Measurements from ENCODE around the gene SERPING1. TPM values are rescaled to one million over a fixed set of nuclear protein-coding genes. Genes with fewer than 3 reads are reported as not detected.

Gene SERPING1
- total RNA-seq, 1 donor from 2014 or later, result 90.0 TPM

GRCh38 chr11:57588046-57588710 is 9.3 kb upstream of the SERPING1 start:
- intact Hi-C loops (cut with DNase I), result no loop called here
- no peak for DNase-seq (ENCODE audit: low spot score)

GRCh38 chr11:57596266-57596885 is 1.1 kb upstream of the SERPING1 start:
- intact Hi-C loops (cut with DNase I), result no loop called here
- no peak for DNase-seq (ENCODE audit: low spot score)

- intact Hi-C loops (cut with DNase I), result no loop called here
- peak; percentile 82 for DNase-seq (ENCODE audit: low spot score)
Observed at GRCh38 chr11:57597916-57598830, 688 bp downstream of the SERPING1 start.

DNA sequence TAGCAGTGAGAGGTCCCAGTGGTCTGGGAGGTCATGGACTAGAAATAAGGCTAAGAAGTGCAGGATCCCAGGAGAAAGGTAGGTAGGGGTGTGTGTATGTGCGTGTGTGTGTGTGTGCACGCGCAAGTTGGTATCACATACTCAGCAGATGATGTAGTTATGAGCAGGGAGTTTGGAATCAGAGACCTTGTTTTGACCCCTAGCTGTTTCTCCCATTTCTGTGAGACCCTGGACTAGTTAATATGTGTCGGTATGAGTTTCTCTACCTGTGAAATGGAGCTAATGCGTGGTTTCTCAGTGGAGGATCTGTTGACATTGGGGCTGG is 1.3 kb downstream of the SERPING1 start:
- intact Hi-C loops (cut with DNase I), result no loop called here
- DNase-seq (ENCODE audit: low spot score), result no peak

GRCh38 chr11:57599381-57599780 is 1.9 kb downstream of the SERPING1 start:
- no peak for DNase-seq (ENCODE audit: low spot score)
- intact Hi-C loops (cut with DNase I), result no loop called here

- intact Hi-C loops (cut with DNase I), result no loop called here
- no peak for DNase-seq (ENCODE audit: low spot score)
Observed at GRCh38 chr11:57601297-57601696, 3.8 kb downstream of the SERPING1 start.

DNA sequence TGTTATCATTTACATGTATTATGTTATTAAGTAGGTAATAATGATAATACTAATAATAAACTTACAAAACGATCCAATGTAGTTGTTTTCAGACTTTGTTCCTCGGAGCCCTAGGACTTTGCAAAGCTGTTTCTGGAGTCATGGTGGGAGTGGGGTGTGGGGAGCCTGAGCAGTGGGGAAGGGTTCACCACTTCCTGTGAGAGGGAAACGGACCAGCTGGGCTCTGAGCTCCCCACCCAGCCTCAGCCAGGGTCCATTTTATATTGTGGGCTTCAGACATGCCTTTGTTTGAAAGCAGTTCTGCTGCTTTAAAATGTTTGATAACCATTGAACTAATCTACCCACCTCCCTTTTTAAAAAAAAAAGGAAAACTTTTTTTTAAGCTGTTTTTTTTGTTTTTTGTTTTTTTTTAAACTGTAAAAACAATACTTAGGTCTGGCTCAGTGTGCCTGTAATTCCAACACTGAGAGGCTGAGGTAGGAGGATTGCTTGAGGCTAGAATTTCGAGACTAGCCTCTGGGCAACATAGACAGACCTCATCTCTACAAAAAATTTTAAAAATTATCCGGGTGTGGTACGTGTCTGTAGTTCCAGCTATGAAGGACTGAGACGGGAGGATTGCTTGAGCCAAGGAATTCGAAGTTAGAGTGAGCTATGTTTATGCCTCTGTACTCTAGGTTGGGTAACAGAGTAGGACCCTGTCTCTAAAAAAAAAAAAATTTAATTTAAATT is 7.0 kb downstream of the SERPING1 start:
- DNase-seq (ENCODE audit: low spot score), result no peak
- intact Hi-C loops (cut with DNase I), result no loop called here

DNA sequence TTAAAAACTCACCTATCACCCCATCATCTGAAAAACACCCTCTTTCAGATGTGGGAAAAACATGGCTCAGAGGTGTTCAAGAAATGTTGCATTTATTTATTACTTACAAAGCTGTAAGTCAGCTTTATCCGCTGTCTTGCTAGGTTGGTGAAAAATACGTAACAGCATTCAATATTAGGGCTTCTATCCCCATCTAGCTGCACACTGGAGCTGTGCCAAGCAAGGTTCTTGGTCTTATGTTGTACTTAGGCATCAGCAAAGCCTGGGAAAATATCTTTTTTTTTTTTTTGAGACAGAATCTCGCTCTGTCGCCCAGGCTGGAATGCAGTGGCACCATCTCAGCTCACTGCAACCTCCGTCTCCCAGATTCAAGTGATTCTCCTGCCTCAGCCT is 7.5 kb downstream of the SERPING1 start:
- DNase-seq (ENCODE audit: low spot score), result no peak
- intact Hi-C loops (cut with DNase I), result no loop called here

DNA sequence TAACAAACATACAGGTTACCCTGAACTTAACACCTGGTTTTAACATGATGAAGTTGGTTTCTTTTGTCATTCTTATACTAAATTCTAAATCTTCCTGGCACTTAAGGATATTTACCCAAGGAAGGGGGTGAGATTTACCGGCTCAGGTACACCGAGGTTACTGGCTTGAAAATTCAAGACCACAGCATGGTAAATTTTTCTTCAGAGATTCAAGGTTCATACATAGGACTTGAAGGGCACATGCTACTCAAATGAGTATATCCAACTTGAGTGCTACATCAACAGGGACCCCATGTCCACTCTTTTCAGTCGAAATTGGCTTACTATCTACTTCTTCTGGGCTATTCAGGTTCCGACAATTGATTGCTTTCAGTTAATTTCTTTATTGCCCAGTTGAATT is 12.7 kb downstream of the SERPING1 start:
- intact Hi-C loops (cut with DNase I), result no loop called here
- DNase-seq (ENCODE audit: low spot score), result no peak

DNA sequence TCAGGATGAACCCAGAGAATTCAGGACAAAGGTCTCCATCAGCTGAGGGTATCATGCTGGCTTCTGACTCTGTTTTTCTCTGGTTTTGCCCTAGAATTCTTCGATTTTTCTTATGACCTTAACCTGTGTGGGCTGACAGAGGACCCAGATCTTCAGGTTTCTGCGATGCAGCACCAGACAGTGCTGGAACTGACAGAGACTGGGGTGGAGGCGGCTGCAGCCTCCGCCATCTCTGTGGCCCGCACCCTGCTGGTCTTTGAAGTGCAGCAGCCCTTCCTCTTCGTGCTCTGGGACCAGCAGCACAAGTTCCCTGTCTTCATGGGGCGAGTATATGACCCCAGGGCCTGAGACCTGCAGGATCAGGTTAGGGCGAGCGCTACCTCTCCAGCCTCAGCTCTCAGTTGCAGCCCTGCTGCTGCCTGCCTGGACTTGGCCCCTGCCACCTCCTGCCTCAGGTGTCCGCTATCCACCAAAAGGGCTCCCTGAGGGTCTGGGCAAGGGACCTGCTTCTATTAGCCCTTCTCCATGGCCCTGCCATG is 16.8 kb downstream of the SERPING1 start:
- intact Hi-C loops (cut with DNase I), result no loop called here
- peak; percentile 63 for DNase-seq (ENCODE audit: low spot score)

- peak; percentile 9 for DNase-seq (ENCODE audit: low spot score)
- intact Hi-C loops (cut with DNase I), result no loop called here
Observed at GRCh38 chr11:57615308-57615707, 17.8 kb downstream of the SERPING1 start.

GRCh38 chr11:57616595-57616994 is 19.1 kb downstream of the SERPING1 start:
- intact Hi-C loops (cut with DNase I), result no loop called here
- DNase-seq (ENCODE audit: low spot score), result peak; percentile 2

DNA sequence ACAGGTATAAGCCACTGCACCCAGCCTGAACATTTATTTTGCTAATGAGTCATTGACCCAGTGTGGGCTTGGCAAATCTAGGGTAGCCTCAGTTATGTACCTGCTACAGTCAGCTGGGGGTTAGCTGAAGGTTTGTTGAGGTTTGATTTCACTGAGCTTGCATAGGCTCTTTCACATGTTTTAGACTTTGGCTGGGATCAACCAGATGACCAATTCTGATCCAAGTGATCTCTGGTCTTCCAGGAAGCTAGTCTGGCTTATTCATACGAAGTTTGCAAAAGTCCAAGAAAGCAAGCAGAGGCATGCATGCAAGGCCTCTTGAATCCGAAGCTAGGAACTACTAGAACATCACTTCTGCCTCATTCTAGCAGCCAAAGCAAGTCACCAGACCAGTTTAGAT is 21.0 kb downstream of the SERPING1 start:
- no peak for DNase-seq (ENCODE audit: low spot score)
- intact Hi-C loops (cut with DNase I), result no loop called here

GRCh38 chr11:57619331-57619730 is 21.8 kb downstream of the SERPING1 start:
- intact Hi-C loops (cut with DNase I), result no loop called here
- peak; percentile 6 for DNase-seq (ENCODE audit: low spot score)

DNA sequence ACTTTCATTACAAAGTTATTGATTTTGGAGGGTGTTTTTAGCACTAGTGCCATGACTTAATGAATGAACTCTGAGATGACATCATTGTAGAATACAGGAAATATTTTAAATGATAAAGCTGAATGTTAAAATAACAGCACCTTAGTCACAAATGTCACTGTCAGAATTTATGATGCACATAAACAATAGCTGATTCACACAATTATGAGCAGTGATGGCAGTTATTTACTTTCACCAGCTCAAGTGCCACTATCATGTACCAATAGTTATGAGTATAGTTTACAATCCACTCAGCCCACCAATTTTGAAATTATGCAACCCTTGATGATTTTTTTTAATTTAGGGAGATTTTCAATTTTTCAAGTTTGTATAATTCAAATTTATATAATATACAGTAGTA is 23.0 kb downstream of the SERPING1 start:
- intact Hi-C loops (cut with DNase I), result no loop called here
- DNase-seq (ENCODE audit: low spot score), result no peak

GRCh38 chr11:57622263-57622662 is 24.8 kb downstream of the SERPING1 start:
- peak; percentile 9 for DNase-seq (ENCODE audit: low spot score)
- intact Hi-C loops (cut with DNase I), result no loop called here

DNA sequence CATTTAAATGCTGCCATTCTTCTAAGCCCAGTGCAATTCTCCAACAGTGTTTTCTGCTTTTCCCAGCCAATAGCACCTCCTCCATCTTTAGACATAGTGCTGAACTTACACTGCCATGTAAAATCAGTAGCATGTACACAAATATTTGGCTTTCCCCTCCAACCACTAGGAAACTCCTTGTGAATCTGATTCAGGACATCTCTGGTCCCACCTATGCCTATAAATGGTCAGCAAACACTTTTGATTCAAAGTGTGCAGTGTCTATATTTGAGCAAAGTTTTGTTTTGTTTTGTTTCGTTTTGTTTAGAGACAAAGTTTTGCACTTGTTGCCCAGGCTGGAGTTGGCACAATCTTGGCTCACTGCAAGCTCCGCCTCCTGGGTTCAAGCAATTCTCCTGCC is 27.4 kb downstream of the SERPING1 start:
- intact Hi-C loops (cut with DNase I), result no loop called here
- no peak for DNase-seq (ENCODE audit: low spot score)

- no peak for DNase-seq (ENCODE audit: low spot score)
- intact Hi-C loops (cut with DNase I), result no loop called here
Observed at GRCh38 chr11:57626895-57627294, 29.4 kb downstream of the SERPING1 start.

DNA sequence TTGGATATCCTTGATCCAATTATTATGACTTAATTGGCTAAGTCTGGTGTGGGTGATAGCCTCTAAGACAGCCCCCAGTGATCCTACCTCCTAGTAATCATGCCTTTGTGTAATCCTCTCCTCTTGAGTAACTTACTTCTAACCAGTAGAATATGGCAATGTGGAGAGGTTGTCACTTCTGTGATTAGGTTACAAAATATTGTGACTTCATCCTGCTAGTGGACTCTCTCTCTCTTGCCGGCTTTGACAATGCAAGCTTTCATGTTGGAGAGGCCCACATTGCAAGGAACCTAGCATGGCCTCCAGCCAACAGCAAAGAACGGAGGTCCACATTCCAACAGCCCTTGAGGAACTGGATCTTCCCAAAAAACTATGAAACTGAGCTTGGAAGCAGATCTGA is 32.7 kb downstream of the SERPING1 start:
- intact Hi-C loops (cut with DNase I), result no loop called here
- no peak for DNase-seq (ENCODE audit: low spot score)

DNA sequence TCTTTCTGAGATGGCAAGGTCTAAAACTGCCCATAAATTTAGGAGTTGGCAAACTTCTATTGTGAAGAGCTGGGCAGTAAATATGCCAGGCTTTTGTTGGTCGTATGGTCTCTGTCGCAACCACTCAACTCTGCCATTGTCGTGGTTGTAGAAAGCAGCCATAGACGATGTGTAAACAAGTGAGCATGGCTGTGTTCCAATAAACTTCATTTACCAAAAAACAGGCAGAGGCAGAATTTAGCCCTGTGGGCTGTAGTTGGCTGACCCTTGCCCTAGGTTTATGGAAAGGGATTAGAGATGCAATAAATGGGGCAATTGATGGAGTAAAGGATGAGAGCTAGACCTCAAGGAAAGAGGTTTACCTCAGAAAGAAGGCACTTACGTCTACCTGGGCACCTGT is 34.6 kb downstream of the SERPING1 start:
- peak; percentile 58 for DNase-seq (ENCODE audit: low spot score)
- intact Hi-C loops (cut with DNase I), result no loop called here

Data from cardiac septum (tissue), 1 donor.